ENCODE measurements around the gene IL4.

DNA sequence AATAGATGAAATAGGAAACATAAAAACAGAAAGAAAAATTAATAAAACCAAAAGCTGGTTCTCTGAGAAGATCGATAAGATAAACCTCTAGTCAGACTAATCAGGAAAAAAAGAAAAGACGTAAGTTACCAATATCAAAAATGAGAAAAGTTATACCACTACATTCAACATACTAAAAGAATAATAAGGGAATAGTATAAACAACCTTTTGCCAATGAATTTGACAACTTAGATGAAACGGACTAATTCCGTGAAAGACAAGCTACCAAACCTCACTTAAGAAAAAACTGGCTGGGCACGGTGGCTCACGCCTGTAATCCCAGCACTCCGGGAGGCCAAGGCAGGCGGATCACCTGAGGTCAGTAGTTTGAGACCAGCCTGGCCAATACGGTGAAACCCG is 56.1 kb downstream of the IL4 start:
- TF ChIP-seq, protein P1, sequence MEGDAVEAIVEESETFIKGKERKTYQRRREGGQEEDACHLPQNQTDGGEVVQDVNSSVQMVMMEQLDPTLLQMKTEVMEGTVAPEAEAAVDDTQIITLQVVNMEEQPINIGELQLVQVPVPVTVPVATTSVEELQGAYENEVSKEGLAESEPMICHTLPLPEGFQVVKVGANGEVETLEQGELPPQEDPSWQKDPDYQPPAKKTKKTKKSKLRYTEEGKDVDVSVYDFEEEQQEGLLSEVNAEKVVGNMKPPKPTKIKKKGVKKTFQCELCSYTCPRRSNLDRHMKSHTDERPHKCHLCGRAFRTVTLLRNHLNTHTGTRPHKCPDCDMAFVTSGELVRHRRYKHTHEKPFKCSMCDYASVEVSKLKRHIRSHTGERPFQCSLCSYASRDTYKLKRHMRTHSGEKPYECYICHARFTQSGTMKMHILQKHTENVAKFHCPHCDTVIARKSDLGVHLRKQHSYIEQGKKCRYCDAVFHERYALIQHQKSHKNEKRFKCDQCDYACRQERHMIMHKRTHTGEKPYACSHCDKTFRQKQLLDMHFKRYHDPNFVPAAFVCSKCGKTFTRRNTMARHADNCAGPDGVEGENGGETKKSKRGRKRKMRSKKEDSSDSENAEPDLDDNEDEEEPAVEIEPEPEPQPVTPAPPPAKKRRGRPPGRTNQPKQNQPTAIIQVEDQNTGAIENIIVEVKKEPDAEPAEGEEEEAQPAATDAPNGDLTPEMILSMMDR (IDR thresholded peaks at IDR 0.05; ENCODE audit: low read depth, low read length), result no peak
- no peak for TF ChIP-seq MYC (IDR thresholded peaks at IDR 0.05; ENCODE audit: low read depth, low read length)
